Cardiac muscle cell (in vitro differentiated cells and primary cell): Measurements from ENCODE around the gene ANGPT4. TPM values are rescaled to one million over a fixed set of nuclear protein-coding genes. Genes with fewer than 3 reads are reported as not detected.

Experiments used
- DNase-seq, 2 donors: peaks; one replicate each; pipeline versions ENCODE4 v3.0.0 to v3.0.0-alpha.2; 2010 to 2017; ENCODE audit warnings: low read depth in 1 of 2, low spot score in 1 of 2
- H3K27ac ChIP-seq: fragments of 200-600 bp; sonication (generic); 2 replicates; pipeline ENCODE4 v1.5.1; 2016
- H3K27me3 ChIP-seq: fragments of 200-600 bp; sonication (generic); 2 replicates; pipeline ENCODE4 v1.6.0; 2016; ENCODE audit warnings: control low read depth
- H3K36me3 ChIP-seq: fragments of 200-600 bp; sonication (generic); 2 replicates; pipeline ENCODE4 v1.5.1; 2016; ENCODE audit warnings: control low read depth
- H3K4me1 ChIP-seq: fragments of 200-600 bp; sonication (generic); 2 replicates; pipeline ENCODE4 v1.8.1; 2017; ENCODE audit warnings: low read depth, mild to moderate bottlenecking, mixed run types
- H3K4me3 ChIP-seq: fragments of 200-600 bp; sonication (generic); 2 replicates; pipeline ENCODE4 v1.5.1; 2016; ENCODE audit warnings: mild to moderate bottlenecking
- H3K9me3 ChIP-seq: fragments of 200-600 bp; sonication (generic); 2 replicates; pipeline ENCODE4 v1.5.1; 2017; ENCODE audit warnings: low read depth, mild to moderate bottlenecking, control low read depth
- CTCF ChIP-seq: IDR thresholded peaks from 2 replicates; pipeline ENCODE4 v1.5.1; 2012; ENCODE audit warnings: low read depth, mild to moderate bottlenecking, low read length
- polyA plus RNA-seq: library from polyadenylated mRNA; unstranded; fragments of >200 nt; fragmentation: Nextera tagmentation; extraction: Ambion mirVana; gene quantifications from 2 replicates; pipeline ENCODE4 v1.2.1, GENCODE V29; 2016
- total RNA-seq: library from RNA; depleted of rRNA; stranded (reverse); fragments of >200 nt; gene quantifications from 2 replicates; pipeline ENCODE4 v1.2.3, GENCODE V29; 2016

The ANGPT4 gene
- total and polyA plus RNA-seq, 2 experiments from 2014 or later, result 0.15 to 0.80 TPM

DNA sequence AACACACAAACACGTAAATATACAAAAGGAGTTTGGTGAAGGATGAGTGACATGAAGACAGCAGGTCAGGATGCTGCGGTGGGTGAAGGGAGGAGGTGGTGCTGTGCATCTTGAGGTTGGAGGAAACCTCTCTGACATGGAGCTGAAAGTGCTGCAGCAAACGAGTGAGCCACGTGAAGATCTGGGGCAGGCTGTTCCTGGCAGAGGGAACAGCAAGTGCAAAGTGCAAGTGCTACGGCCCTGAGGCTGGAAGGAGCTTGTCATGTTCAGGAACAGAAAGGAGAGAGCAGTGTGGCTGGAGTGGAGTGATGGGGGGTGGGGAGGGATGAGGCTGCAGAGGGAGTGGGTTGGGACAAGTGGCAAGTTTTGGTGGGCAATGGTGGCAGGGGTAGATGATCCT, 24.8 kb upstream of the ANGPT4 start:
- H3K27ac ChIP-seq, result no peak overlapping the region
- no peaks in the 10 kb centered on the region for H3K9me3 ChIP-seq
- H3K36me3 ChIP-seq, result no peaks in the 10 kb centered on the region
- H3K4me1 ChIP-seq, result peaks cover 17% of the 10 kb centered on the region
- DNase-seq, result no peak
- no peaks in the 10 kb centered on the region for H3K27me3 ChIP-seq
- H3K4me3 ChIP-seq, result no peak overlapping the region
- no peak for TF ChIP-seq CTCF

GRCh38 chr20:939606-940005, 23.5 kb upstream of the ANGPT4 start:
- no peaks in the 10 kb centered on the region for H3K9me3 ChIP-seq
- no peak overlapping the region for H3K4me3 ChIP-seq
- TF ChIP-seq CTCF, result no peak
- DNase-seq, result no peak
- no peaks in the 10 kb centered on the region for H3K36me3 ChIP-seq
- no peak overlapping the region for H3K27ac ChIP-seq
- no peaks in the 10 kb centered on the region for H3K27me3 ChIP-seq
- peaks cover 7% of the 10 kb centered on the region for H3K4me1 ChIP-seq

DNA sequence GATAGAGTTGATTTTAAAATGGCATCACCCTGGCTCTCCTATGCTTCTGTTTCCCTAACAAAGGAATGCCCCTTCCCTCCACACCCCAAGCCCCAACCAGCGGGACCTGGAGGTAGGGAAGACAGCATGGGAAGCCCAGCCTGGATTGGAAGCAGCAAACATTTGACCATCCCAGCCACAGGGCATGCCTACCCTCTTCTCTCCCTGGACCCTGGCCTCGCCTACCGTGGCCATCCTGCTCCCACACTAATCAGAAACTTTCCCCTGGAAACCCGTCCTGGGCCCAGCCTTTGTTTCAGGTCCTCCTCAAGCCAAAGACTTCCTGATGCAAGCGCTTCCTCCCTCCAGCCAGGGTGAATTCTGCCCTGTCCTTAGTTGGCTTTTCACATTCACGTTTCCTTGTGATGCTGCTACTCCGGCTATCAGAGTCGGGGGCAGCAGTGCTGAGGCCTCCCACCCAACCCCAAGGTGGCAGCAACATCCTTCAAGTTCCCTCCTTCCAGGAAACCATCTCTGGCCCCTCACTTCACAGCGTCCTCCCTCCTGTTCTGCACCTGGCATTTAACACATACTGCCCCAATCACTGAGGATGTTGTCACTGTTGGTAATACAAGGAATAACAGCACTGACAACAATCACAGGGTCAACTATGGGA, 18.2 kb upstream of the ANGPT4 start:
- no peaks in the 10 kb centered on the region for H3K36me3 ChIP-seq
- H3K4me1 ChIP-seq, result no peaks in the 10 kb centered on the region
- H3K4me3 ChIP-seq, result no peak overlapping the region
- no peak overlapping the region for H3K27ac ChIP-seq
- no peak for DNase-seq
- H3K9me3 ChIP-seq, result no peaks in the 10 kb centered on the region
- no peak for TF ChIP-seq CTCF
- H3K27me3 ChIP-seq, result no peaks in the 10 kb centered on the region

DNA sequence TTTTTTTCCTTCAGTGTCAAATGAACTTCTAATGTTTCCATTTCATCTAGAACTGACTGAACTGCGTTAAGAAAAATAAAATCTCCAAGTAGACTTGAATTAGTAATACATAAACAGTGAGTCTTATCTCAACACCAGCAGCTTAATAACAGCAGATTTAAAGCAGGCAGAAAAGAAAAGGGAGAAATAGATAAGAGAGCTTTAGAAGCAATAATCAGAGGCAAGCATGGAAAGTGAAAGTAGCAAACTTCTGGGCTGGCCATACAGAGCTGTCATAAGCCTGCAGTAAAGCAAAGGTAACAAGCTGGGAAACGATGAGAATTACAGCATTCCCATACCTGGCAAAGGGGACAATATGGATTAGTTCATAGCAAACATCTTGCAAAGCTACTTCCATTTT, 16.9 kb upstream of the ANGPT4 start:
- Histone ChIP-seq H3K36me3 (no peaks in the 10 kb centered on the region), H3K9me3 (no peaks in the 10 kb centered on the region), H3K4me3 (no peak overlapping the region), H3K27me3 (no peaks in the 10 kb centered on the region), H3K27ac (no peak overlapping the region), H3K4me1 (no peaks in the 10 kb centered on the region)
- DNase-seq, result no peak
- no peak for TF ChIP-seq CTCF

GRCh38 chr20:931401-931800, 15.3 kb upstream of the ANGPT4 start:
- peaks cover 8% of the 10 kb centered on the region for H3K4me1 ChIP-seq
- no peaks in the 10 kb centered on the region for H3K9me3 ChIP-seq
- H3K27me3 ChIP-seq, result no peaks in the 10 kb centered on the region
- peak in 1 of 2 donors; percentile 21 for DNase-seq
- no peak overlapping the region for H3K27ac ChIP-seq
- no peak for TF ChIP-seq CTCF
- H3K4me3 ChIP-seq, result no peak overlapping the region
- no peaks in the 10 kb centered on the region for H3K36me3 ChIP-seq

DNA sequence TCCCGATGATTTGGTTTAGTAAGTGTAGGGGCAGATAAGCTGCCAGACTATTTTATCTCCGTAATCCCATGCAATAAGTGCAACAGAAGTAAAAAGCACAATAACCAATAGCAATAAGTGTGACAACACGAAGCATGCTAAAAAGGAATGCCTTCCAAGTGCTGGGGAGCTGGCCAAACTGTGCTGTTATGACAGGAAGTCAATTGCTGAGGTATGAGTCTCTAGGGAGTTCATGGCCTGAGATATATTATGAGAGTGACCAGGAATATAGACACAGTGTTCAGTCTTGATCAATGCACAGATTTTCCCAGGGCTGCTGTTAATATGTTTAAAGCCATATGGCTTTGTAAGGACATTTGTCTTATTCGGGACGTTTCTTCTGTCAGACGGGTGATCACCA, 10.5 kb upstream of the ANGPT4 start:
- no peaks in the 10 kb centered on the region for H3K9me3 ChIP-seq
- H3K36me3 ChIP-seq, result no peaks in the 10 kb centered on the region
- no peak overlapping the region for H3K4me3 ChIP-seq
- H3K27me3 ChIP-seq, result no peaks in the 10 kb centered on the region
- peaks cover 18% of the 10 kb centered on the region for H3K4me1 ChIP-seq
- peak overlapping the region; percentile 62 for H3K27ac ChIP-seq
- DNase-seq, result peak in 1 of 2 donors; percentile 36
- TF ChIP-seq CTCF, result no peak
